ENCODE measurements around the gene CD2.

The CD2 gene, protein sequence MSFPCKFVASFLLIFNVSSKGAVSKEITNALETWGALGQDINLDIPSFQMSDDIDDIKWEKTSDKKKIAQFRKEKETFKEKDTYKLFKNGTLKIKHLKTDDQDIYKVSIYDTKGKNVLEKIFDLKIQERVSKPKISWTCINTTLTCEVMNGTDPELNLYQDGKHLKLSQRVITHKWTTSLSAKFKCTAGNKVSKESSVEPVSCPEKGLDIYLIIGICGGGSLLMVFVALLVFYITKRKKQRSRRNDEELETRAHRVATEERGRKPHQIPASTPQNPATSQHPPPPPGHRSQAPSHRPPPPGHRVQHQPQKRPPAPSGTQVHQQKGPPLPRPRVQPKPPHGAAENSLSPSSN

DNA sequence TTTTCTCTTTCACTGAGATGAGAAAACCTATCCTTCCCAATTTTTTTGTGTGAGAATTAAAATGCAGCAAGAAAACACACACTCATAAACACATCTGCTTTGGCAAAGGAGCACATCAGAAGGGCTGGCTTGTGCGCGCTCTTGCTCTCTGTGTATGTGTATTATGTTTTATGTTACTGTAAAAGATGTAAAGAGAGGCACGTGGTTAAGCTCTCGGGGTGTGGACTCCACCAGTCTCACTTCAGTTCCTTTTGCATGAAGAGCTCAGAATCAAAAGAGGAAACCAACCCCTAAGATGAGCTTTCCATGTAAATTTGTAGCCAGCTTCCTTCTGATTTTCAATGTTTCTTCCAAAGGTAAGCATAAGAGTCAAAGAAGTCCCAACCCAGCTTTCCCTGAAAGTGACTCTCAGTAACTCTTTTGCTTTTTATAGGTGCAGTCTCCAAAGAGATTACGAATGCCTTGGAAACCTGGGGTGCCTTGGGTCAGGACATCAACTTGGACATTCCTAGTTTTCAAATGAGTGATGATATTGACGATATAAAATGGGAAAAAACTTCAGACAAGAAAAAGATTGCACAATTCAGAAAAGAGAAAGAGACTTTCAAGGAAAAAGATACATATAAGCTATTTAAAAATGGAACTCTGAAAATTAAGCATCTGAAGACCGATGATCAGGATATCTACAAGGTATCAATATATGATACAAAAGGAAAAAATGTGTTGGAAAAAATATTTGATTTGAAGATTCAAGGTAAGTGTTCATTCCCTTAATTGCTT is at the start of gene CD2:
TSS of gene CD2 (plus strand) at position 233 of the 780 bp plus-strand sequence. CDS start at position 296, 63 bp downstream.
- DNase-seq (ENCODE audit: low read depth, low spot score), result no peak

DNA sequence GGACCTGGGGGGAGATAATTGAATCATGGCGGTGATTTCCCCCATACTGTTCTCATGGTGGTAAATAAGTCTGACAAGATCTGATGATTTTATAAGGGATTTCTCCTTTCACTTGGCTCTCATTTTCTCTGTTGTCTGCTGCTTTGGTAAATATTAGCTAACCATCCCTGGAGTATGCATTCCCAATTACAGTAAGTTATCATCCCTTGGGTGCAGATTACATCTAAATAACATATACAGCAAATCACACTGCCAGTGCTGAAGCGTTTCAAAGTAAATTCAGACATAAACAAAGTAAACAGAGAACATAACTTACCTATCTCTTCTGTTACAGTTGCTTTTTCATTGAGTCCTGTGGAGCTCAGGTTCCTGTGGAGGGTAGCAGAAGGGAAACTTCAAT is 48.1 kb upstream of the CD2 start:
- DNase-seq (ENCODE audit: low read depth, low spot score), result no peak

DNA sequence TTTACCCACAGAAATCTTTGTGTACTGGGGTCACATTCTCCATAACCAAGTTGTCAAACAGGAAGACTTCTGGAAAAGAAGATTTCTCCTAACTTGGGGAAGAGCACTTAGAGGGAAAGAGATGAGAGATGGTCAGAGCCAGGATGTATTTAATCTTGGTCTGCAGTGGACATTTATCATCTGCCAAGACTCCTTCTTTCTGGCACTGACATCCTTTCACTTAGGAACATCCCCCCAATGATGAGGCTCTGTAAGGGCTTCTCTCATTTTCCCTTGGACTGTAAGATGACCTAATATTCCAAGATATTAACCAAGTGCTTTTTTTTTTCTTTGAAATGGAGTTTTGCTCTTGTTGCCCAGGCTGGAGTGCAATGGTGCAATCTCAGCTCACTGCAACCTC is 47.4 kb upstream of the CD2 start:
- no peak for DNase-seq (ENCODE audit: low read depth, low spot score)

DNA sequence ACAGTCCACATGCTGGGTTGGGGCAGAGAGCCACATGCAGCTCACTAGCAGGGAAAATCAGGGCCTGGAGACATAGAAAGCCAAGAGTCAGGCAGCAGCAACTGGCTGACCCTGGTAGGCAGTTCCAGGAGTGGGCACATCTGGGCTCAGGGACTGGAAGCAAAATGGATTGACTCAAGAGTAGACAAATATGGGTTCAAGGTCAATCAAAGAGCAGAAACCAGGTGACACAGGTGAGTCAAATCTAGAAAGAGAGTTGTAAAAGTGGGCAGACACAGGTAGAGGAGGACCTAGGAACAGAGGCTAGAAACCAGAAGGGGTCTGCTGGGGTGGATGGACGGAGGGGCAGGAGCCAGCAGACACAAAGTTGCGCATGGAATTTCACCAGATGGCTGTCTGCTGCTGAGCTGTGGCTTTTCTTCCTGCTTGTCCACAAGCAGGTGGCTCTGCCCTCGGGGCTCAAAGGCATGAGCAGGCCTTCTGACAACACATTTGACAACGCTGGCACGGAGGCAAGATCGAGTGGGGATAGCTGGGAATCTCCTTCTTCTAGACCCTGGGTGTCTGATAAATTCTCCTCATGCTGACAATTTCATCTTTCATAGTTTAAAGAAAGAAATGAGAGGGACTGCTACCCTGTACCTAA is 45.9 kb upstream of the CD2 start:
- no peak for DNase-seq (ENCODE audit: low read depth, low spot score)

DNA sequence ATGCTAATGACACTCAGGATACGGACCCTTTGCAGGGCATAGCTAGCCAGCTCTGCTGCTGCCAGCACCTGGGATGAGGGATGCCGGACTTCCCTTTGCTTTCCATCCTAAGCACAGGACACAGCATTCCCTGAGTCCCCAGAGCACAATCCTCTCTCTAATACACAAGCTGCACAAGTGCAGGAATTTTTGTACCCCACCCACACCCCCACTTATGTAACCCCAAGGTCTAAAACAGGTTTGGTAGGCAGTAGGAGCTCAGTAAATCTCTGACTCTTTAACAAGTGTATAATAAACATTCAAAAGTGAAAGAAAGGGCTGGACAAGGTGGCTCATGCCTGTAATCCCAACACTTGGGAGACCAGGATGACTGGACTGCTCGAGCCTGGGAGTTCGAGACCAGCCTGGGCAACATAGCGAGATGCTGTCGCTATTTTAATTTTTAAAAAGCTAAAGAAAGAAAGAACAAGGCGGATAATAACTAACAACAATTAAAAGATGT is 44.5 kb upstream of the CD2 start:
- DNase-seq (ENCODE audit: low read depth, low spot score), result no peak

DNA sequence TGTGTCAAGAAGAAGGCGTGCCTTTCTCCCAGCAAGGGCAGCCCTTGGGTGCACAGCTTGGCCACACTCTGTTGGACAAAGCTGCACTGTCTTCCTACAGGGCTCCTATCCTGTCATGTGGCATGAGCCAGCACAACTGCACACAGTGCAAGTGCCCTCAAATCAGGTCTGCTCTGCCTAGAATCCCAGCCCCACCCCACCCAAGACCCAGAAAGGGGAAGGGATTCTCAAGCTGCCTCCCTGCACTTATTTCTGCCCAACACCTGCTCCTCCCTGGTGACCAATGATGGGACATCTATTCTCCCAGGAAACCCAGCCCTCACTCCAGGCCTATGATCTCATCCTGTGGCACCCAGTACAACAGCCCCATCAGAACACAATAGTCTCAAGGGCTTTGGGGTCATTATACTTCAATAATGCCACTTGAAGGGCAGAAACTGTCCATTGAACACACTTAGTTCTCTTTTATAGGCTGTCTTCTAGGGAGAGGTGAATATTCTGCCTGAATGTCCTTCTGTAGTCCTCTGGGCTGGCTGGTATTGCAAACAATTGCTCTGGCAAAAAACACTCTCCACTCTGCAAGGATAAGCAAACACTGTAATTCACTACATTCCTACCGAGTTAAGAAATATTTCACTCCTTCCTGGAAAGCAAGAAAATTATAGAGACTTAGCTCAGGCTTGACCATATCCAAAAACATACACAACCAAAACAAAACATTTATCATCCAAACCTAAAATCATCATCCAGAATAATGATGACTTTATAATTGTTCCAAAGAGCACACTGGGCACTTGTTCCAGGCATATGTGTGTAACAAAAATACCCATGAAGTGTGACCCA is 43.6 kb upstream of the CD2 start:
- DNase-seq (ENCODE audit: low read depth, low spot score), result peak; percentile 20

DNA sequence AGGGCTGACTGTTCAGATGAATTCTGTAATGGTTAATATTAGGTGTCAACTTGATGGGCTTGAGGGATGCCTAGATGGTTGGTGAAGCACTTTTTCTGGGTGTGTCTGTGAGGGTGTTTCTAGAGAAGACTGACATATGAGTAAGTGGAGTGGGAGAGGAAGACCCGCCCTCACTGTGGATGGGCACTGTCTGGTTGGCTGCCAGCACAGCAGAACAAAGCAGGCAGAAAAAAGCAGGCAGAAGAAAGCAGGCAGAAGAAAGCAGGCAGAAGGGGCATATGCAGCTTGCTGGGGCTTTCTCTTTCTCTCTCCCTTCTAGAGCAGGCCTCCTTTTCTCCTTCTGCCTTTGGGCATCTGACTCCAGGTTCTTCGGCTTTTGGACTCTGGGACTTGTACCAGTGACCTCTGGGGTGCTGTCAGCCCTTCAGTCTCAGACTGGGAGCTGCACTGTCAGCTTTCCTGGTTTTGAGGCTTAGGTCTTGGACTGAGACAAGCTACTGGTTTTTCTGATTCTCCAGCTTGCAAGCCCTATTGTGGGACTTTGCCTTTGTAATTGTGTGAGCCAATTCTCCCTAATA is 42.9 kb upstream of the CD2 start:
- peak; percentile 37 for DNase-seq (ENCODE audit: low read depth, low spot score)

DNA sequence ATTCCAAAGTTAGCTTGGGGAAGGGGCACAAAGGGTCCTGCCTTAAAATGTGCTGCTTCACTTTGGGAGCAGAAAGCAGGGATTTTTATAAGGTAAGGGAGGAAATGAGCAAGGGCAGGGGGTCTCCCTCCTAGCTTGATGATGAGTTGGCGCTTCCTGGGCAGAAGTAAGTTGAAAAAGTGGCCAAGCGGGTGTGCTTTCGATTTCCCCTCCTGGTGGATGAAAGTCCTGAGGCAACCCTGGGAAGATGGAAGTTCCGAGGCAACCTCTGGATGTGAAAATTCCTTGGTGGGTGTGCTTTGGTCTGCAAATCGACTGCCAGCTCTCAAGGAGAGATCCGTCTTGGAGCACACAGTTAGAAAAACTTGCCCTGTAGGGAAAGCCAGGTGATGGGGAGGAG is 41.7 kb upstream of the CD2 start:
- DNase-seq (ENCODE audit: low read depth, low spot score), result no peak

DNA sequence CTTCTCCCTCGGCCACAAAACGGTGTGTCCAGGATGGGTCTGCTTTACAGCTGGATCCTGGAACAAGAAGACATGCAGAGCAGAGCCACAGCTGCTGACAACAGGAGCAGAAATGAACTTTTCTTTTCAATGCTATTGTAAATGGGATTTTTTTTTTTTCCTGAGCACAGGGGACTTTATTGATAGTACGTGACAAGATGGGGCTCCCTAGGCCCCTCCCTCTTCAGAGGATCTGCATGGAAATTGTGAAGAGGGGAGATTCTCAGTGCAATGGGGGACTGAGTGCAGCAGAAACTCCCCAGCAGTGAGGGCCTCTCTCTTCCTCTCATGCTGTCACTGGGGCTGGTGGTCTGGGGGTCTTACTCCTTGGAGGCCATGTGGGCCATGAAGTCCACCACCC is 40.8 kb upstream of the CD2 start:
- DNase-seq (ENCODE audit: low read depth, low spot score), result no peak

DNA sequence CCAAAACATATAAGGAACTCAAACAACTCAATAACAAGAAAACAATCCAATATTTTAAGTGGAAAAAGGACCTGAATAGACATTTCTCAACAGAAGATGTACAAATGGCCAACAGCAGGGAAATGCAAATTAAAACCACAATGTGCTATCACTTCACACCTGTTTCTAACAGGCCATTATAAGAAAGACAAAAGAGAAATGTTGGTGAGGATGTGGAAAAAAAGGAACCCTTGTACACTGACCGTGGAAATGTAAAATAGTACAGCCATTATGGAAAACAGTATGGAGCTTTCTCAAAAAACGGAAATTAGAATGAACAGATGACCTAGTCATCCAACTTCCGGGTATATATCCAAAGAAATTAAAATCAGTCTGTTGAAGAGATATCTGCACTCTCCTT is 37.8 kb upstream of the CD2 start:
- no peak for DNase-seq (ENCODE audit: low read depth, low spot score)

DNA sequence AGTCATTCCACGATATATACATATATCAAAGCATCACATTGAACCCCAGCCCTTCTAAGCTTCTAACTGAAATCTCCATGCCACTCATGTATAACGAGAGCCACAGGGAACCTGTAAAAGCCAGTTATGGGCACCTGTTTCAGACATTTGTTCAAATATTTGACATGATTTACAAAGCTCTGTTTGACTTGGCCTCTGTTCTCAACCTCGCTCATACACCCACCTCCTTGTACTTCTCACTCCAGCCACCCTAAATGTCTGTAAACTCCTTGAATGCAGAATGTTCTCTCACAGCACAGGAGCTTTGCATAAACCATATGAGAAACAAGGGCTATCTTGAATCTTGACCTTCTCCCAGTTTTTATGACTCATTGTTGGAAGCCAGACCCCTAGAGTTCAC is 36.9 kb upstream of the CD2 start:
- DNase-seq (ENCODE audit: low read depth, low spot score), result no peak

DNA sequence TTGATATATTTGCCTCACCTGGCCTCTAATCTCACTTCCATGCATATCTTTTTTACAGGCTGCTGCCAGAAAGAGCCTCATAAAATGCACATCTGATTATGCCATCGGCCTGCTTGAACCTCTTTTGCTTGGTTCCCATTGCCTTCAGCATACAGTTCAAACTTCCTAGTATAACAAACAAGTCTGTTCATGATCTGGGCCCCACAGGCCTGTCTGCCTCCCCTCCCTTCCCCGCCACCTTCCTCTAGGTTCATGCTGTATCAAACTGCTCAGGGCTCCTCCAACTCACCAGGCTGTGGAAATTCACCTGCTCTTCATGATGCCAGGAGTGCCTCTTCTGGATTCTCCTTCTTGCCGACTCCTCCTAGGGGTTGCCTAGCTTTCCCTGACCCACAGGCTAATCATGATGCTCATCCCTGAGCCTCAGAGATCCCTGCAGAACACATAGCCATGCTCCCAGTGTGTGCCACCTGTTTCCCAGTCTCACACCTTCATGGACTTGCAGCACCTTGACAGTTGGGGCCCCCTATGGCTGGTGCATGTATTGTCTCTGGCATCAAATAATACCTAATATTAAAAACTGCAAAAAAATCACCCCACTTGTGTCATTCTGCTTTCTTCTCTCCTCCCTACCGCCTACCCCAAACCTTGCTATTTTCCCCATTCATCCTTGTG is 33.7 kb upstream of the CD2 start:
- DNase-seq (ENCODE audit: low read depth, low spot score), result no peak

DNA sequence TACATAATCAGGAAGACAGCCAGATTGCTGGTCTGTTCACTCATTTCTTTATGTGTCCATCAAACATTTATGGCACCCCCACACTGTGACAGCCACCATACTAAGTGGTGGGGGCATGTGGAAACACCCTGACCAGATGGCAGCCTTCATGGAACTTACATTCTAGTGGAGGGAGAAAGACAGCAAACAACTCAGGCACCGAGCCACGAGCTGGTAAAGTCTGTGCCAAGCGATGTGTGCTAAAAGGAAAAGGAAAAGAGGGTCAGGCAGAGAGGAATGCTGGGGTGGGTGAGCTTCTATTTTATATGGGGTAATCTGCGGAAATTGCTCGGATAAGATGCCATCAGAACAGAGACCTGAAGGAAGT is 33.2 kb upstream of the CD2 start:
- no peak for DNase-seq (ENCODE audit: low read depth, low spot score)

DNA sequence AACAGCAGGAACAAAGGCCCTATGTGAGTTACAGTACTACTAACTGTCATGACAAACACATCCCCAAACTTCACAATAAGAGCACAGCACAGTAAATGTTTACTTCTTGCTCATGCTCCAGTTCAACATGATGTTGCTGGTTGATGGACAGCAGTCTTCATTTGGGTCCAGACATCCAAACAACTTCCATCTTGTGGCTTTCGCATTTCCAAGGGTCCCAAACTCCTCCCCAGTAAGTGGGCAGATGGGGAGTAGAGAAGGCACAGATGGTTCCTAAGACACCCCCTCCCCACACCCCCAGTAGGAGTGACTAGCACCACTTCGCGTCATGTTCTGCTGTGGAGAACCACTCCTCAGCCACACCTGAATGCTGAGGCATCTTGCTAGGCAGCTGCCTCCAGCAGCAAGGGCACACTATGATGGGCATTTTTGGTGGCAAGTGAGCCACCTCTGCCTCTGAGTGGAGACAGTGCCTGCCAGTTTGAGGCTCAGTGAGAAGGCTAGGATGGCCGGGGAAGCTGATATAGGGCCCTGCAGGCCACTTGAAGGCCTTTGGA is 32.7 kb upstream of the CD2 start:
- no peak for DNase-seq (ENCODE audit: low read depth, low spot score)

DNA sequence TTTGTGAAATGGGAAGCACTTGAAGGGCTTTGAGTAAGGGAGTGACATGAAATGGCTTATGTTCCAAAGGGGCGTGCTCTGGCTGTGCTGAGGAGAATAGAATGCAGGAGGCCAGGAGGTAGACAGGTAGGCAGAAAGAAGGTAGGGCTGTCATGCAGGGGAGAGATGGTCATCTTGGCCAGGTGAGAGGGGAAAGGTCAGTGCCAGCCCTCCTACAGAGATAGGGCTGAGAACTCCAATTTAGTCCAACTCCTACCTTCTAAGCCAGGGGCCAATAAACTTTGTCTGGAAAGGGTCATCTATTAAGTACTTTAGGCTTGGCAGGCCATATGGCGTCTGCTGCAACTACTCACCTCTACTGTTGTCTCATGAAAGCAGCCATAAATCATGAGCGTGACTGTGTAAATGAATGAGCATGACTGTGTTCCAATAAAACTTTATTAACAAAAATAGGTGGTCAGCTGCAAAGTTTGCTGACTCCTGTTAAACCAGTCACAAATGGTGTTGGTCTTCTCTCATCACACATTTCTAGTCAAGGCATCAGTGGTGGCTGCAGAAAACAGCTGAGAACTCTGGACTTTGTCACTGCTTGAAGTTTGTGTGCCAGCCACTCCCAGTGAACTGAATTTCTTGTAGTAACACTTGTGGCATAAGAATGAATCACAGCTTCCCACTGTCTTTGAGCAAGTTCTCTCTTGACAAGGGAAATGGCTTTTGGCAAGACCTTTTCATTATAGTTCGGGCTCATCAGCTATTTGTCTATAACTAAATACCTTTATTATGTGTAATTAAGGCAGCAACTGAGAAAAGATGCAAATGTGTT is 32.0 kb upstream of the CD2 start:
- DNase-seq (ENCODE audit: low read depth, low spot score), result no peak

DNA sequence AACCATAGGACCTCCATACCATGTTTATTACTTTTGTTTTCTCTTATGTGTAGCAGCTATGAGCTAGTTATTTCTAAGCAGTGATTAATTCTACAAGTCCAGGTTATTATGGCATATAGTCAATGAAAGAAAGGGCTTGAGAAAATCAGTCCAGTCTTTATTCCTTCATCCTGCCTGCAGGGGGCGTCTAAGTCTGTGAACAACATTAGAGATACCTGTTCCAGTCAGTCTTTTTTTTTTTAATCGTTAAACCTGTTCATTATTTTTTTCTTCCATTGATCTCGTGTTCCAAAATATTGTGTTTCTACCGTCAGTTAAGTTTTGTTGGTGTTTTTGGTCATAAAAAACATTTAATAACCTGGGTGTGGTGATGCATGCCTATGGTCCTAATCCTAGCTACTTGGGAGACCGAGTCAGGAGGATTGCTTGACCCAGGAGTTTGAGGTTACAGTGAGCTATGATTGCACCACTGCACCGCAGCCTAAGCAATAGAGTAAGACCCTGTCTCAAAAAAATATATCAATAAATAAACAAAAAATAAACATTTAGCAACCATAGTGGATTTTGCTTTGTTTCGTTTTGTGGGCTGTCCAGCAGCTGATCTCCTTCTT is 29.4 kb upstream of the CD2 start:
- DNase-seq (ENCODE audit: low read depth, low spot score), result peak; percentile 75

DNA sequence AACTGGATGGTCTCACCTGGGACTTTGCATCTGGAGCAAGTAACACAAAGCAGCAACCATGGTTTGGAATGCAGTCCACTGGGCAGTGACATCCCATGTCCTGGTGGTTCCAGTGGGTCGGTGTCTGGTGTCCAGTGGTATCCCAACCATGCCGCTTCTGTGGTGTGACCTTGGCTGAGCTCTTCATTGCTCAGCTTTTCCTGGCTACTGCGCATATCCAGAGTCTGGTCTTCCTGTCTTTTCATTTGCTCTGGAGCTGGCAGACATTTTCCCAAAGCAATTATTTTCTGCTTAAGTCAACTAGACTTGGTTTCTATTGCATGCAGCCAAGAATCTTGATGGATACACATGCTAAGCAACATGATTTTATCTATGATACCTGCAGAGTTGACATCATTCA is 28.4 kb upstream of the CD2 start:
- no peak for DNase-seq (ENCODE audit: low read depth, low spot score)

DNA sequence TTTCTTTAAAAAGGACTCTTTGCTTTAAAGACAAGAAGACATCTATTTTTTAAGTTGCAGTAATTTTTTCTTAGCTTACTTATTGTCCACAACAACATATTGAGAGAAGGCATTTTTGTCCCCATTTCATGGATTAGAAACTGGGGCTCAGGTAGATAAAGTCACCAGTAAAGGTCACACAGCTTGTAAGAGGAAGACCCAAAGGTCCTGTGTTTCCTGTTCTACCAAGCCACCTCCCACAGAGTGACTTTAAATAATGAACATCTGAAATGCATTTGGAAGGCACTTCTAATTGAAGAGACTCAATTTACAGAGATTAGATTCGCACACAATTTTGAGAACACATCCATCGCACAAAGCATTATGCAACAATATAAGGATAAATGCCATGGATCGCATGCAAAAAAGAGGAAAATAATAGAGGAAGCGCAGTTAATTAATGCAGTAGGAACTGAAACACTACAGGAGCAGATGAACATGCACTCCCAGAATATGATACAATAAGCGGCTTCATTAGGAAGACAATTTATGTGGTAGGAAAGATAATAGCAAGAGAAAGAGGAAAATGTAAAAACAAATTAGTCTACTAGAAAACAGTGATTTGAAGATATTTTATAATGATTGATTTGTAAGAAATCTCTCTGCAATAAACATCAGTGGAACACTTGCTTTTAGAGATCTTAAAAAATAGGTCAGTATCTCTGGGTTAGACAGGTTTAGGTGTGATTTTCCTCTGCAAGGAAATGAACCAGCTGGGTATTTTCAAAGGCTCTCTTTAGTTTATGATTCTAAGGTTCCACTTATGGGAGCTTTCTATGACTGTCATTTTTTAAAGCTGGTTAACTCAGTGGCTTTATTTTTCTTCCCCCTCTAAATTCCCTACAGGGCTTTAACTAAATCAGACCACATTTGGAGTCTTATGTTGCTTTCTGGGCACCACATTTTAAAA is 27.1 kb upstream of the CD2 start:
- DNase-seq (ENCODE audit: low read depth, low spot score), result no peak

Data from astrocyte of the hippocampus (primary cell).